SJCRH30 (cell line): Measurements from ENCODE around the gene TMEM258. TPM values are rescaled to one million over a fixed set of nuclear protein-coding genes. Genes with fewer than 3 reads are reported as not detected.

Experiments used
- DNase-seq, 2 experiments: peaks; one replicate each; pipeline ENCODE4 v3.0.0-alpha.2; 2015 to 2020
- H3K27ac ChIP-seq: fragments of 250-450 bp; sonication (Bioruptor Pico); 2 replicates; pipeline ENCODE4 v1.5.1; 2020; ENCODE audit warnings: mild to moderate bottlenecking, moderate library complexity
- H3K27me3 ChIP-seq: fragments of 250-450 bp; sonication (Bioruptor Pico); 2 replicates; pipeline ENCODE4 v1.5.1; 2020; ENCODE audit warnings: mild to moderate bottlenecking, moderate library complexity
- H3K36me3 ChIP-seq: fragments of 250-450 bp; sonication (Bioruptor Pico); 2 replicates; pipeline ENCODE4 v1.5.1; 2020; ENCODE audit warnings: mild to moderate bottlenecking, moderate library complexity
- H3K4me1 ChIP-seq: fragments of 250-450 bp; sonication (Bioruptor Pico); 2 replicates; pipeline ENCODE4 v1.5.1; 2020; ENCODE audit warnings: mild to moderate bottlenecking, moderate library complexity
- H3K4me3 ChIP-seq: fragments of 250-450 bp; sonication (Bioruptor Pico); 2 replicates; pipeline ENCODE4 v1.5.1; 2020; ENCODE audit warnings: mild to moderate bottlenecking, moderate library complexity
- H3K9me3 ChIP-seq: fragments of 250-450 bp; sonication (Bioruptor Pico); replicated peaks from 2 replicates; pipeline ENCODE4 v1.5.1; 2020; ENCODE audit warnings: mild to moderate bottlenecking, moderate library complexity
- total RNA-seq: library from RNA; depleted of rRNA; stranded (reverse); fragments of >200 nt; shearing (Covaris generic); gene quantifications from 2 replicates; pipeline ENCODE4 v1.2.3, GENCODE V29; 2014

Gene TMEM258
- total RNA-seq, 1 experiment from 2014 or later: 95.5 TPM

GRCh38 chr11:61794579-61794978 lies 2.2 kb upstream of the TMEM258 start:
- H3K27ac ChIP-seq: no peak overlapping the region
- no peak for DNase-seq
- H3K4me3 ChIP-seq: no peak overlapping the region
- 0 out of 2 replicates have a peak, but pooled peaks cover 3% of the 10 kb centered on the region for H3K4me1 ChIP-seq
- no peaks in the 10 kb centered on the region for H3K9me3 ChIP-seq
- H3K36me3 ChIP-seq: peaks cover 38% of the 10 kb centered on the region
- H3K27me3 ChIP-seq: no peaks in the 10 kb centered on the region

GRCh38 chr11:61793829-61794204 lies 1.4 kb upstream of the TMEM258 start:
- Histone ChIP-seq H3K27ac (peak overlapping the region; percentile 99), H3K27me3 (no peaks in the 10 kb centered on the region), H3K9me3 (no peaks in the 10 kb centered on the region), H3K4me1 (0 out of 2 replicates have a peak, but pooled peaks cover 3% of the 10 kb centered on the region), H3K4me3 (peak overlapping the region; percentile 91), H3K36me3 (peaks cover 32% of the 10 kb centered on the region)
- DNase-seq: no peak

DNA sequence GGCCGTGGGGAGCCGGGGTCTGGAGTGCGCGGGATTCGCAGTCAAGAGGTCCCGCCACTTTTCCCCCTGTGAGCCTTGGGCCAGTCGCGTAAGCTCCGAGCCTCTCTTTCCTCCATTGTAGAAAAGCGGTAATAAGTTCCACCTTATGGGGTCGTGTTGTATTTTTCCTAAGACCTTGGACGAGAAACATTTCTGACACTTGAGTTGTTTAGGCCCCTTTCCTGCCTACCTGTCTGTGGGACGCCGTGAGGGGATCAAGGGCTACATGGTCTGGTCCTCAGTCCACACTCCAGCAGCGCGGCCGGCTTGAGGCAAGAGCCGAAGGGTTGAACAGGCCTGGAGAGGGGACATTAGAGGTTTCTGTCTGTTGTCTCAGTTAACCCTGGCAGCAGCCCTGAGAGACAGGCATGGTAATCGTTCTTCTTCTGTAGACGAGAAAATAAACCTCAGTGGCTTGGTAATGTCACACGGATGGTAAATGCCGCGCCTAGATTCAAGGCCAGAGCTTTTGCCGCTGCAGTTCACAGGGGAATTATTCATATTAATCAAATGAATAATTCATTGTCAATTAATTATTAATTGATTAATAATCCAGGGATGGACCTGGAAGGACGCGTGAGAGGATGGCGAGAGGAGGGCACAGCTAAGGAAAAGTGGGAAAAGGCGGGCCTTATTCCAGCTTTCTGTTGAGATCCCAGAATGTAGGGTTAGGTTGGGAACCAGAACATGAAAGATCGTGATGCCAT lies 857 bp upstream of the TMEM258 start:
- no peaks in the 10 kb centered on the region for H3K9me3 ChIP-seq
- no peaks in the 10 kb centered on the region for H3K27me3 ChIP-seq
- DNase-seq: no peak
- peak overlapping the region; percentile 91 for H3K4me3 ChIP-seq
- H3K36me3 ChIP-seq: peaks cover 29% of the 10 kb centered on the region
- 0 out of 2 replicates have a peak, but pooled peaks cover 3% of the 10 kb centered on the region for H3K4me1 ChIP-seq
- peak overlapping the region; percentile 99 for H3K27ac ChIP-seq

- 0 out of 2 replicates have a peak, but pooled peaks cover 3% of the 10 kb centered on the region for H3K4me1 ChIP-seq
- peaks cover 16% of the 10 kb centered on the region for H3K36me3 ChIP-seq
- H3K27me3 ChIP-seq: no peaks in the 10 kb centered on the region
- peak overlapping the region; percentile 99 for H3K27ac ChIP-seq
- no peaks in the 10 kb centered on the region for H3K9me3 ChIP-seq
- peak; percentile 79 to 86 for DNase-seq
- peak overlapping the region; percentile 91 for H3K4me3 ChIP-seq
Observed at GRCh38 chr11:61791737-61792309, 576 bp downstream of the TMEM258 start.

DNA sequence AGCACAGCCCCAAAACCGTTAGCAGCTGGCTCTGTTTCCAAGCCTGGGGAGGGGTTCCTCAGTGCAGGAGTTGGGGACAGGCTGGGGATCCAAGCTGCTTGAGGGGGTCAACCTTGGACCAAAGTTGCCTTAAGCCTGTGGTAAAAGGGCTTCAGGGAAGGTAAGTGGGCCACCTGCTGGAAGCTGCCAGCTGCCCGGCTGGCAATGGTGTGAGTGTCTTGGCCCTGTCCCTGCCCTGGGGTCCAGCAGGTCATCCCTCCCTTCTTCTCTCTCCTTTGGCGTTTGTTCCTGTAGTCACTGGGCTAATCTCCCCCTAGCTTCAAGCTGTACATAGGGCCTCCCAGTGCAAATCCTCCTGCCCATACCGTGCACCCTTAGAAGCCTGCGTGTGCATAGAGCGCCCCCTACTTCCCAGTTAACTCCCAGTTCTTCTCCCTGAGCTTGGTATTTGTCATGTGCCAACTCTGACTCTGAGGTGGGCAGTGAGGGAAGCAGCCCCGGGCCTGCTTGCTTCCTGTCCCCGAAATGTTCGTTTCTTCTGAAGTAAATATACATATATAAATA lies 4.4 kb downstream of the TMEM258 start:
- no peaks in the 10 kb centered on the region; the same call in 1 of the 2 replicates for H3K36me3 ChIP-seq
- no peak overlapping the region for H3K27ac ChIP-seq
- H3K4me3 ChIP-seq: no peak overlapping the region
- H3K9me3 ChIP-seq: no peaks in the 10 kb centered on the region
- H3K4me1 ChIP-seq: peaks cover 17% of the 10 kb centered on the region
- DNase-seq: peak; percentile 34 to 57
- H3K27me3 ChIP-seq: no peaks in the 10 kb centered on the region

DNA sequence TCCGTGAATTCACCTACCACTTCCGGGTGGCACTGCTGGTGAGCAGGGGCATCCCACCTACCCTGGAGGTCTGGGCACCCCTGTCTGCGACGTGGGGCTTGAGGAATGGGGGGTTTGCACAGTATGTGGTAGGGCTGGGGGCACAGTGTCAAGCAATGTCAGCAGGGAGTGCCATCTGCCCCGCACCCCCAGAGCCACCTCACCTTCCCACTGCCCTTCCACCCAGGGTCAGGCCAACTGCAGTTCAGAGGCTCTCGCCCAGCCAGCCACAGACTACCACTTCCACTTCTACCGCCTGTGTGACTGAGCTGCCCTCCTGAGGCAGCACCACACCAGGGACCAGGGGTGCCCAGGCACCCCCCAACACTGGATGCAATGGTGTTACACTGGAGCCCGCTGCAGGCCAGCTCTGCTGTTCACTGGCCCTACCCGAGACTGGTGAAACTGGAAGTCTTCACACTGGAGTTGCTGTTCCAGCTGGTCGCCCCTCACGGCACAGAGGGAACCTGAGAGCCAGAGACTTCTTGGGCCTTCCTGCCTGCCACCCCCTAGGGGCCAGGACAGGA lies 6.5 kb downstream of the TMEM258 start:
- Histone ChIP-seq H3K4me1 (peaks cover 33% of the 10 kb centered on the region), H3K36me3 (no peaks in the 10 kb centered on the region; the same call in 1 of the 2 replicates), H3K4me3 (no peak overlapping the region), H3K9me3 (no peaks in the 10 kb centered on the region), H3K27ac (no peak overlapping the region), H3K27me3 (no peaks in the 10 kb centered on the region)
- DNase-seq: no peak

- H3K4me3 ChIP-seq: no peak overlapping the region
- peaks cover 33% of the 10 kb centered on the region for H3K4me1 ChIP-seq
- no peaks in the 10 kb centered on the region for H3K27me3 ChIP-seq
- H3K9me3 ChIP-seq: no peaks in the 10 kb centered on the region
- H3K27ac ChIP-seq: peak overlapping the region; percentile 82
- H3K36me3 ChIP-seq: no peaks in the 10 kb centered on the region
- peak; percentile 70 to 78 for DNase-seq
Observed at GRCh38 chr11:61784506-61784805, 7.9 kb downstream of the TMEM258 start.

- Histone ChIP-seq H3K9me3 (no peaks in the 10 kb centered on the region), H3K4me3 (no peak overlapping the region), H3K27me3 (no peaks in the 10 kb centered on the region), H3K36me3 (no peaks in the 10 kb centered on the region), H3K4me1 (peaks cover 33% of the 10 kb centered on the region), H3K27ac (peak overlapping the region; percentile 82)
- peak; percentile 48 to 55 for DNase-seq
Observed at GRCh38 chr11:61783717-61784505, 8.5 kb downstream of the TMEM258 start.

DNA sequence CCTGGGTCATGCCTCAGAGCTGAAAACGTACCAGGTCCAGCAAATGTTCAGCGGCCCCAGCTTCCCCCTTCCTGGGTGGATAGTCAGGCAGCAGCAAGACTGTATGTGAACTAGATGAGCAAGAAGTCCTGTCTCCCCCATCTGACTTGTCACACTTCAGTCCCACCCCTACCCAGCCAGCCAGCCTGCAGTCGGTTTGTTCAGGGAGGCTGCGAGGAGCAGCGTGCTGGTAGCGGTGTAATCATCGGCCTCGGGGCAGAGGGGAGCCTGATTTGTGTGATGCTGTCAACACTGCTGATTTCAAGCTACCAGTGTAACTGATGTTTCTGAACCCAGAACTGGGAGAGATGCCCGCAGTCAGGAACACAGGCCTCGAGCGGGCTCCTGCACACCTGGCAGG lies 9.6 kb downstream of the TMEM258 start:
- Histone ChIP-seq H3K9me3 (no peaks in the 10 kb centered on the region), H3K27me3 (no peaks in the 10 kb centered on the region), H3K4me1 (peaks cover 33% of the 10 kb centered on the region), H3K36me3 (no peaks in the 10 kb centered on the region), H3K27ac (no peak overlapping the region), H3K4me3 (no peak overlapping the region)
- DNase-seq: no peak

- no peaks in the 10 kb centered on the region for H3K36me3 ChIP-seq
- DNase-seq: peak in 1 of 2 experiments; percentile 34
Observed at GRCh38 chr11:61782299-61782698, 10.1 kb downstream of the TMEM258 start.

DNA sequence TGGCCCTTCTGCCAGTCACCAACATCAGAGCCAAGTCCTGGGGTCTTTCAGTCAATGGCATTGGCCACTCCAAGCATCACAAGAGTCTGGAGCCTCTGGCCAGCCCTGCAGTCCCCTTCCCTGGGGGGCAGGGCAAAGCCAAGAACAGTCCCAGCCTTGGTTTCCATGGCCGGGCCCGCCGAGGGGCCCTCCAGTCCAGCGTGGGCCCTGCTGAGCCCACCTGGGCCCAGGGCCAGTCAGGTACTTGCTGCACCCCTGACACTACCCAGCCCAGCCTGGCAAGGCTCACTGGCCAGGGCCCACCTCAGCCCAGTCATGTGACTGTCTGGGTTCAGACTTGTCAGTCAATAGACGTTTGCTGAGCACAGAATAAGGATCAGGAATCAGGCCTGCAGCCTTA lies 10.8 kb downstream of the TMEM258 start:
- Histone ChIP-seq H3K9me3 (no peaks in the 10 kb centered on the region), H3K36me3 (no peaks in the 10 kb centered on the region), H3K4me3 (no peak overlapping the region), H3K27ac (no peak overlapping the region), H3K4me1 (peaks cover 33% of the 10 kb centered on the region), H3K27me3 (no peaks in the 10 kb centered on the region)
- no peak for DNase-seq

More at GRCh38 chr11:61782299-61782698, 10.1 kb downstream of the TMEM258 start:
- no peak overlapping the region for H3K4me3 ChIP-seq
- no peak overlapping the region for H3K27ac ChIP-seq
- H3K27me3 ChIP-seq: no peaks in the 10 kb centered on the region
- H3K9me3 ChIP-seq: no peaks in the 10 kb centered on the region
- peaks cover 33% of the 10 kb centered on the region for H3K4me1 ChIP-seq

DNA sequence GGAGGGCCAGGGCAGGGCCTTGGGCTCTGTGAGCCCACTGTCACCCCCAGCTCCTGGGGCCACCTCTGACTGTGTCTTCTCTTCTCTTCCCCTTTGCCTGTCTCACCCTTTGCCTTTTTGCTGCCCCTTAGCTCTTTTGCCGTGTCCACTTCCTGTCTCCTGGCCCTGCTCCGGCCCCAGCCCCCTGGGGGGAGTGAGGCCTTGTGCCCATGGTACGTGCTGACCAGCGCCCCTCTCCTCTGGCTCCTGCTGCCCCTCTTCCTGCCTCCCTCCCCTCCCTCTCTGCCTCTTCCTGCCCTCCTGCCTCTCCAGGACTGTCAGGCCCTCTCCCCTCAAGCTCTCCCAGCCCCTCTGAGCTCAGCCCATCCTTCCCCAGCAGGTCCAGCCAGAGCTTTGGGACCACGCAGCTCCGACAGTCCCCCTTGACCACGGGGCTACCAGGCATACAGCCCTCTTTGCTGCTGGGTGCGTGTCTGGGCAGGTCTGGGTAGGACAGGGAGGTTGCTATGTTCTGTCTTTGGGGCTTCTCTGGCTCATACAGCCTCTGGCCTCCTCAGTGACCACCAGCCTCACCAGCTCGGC lies 11.7 kb downstream of the TMEM258 start:
- no peaks in the 10 kb centered on the region for H3K36me3 ChIP-seq
- no peaks in the 10 kb centered on the region for H3K27me3 ChIP-seq
- H3K4me3 ChIP-seq: no peak overlapping the region
- H3K9me3 ChIP-seq: no peaks in the 10 kb centered on the region
- no peak overlapping the region for H3K27ac ChIP-seq
- DNase-seq: no peak
- H3K4me1 ChIP-seq: peaks cover 33% of the 10 kb centered on the region

GRCh38 chr11:61779666-61780525 lies 12.5 kb downstream of the TMEM258 start:
- no peak for DNase-seq
- Histone ChIP-seq H3K9me3 (no peaks in the 10 kb centered on the region), H3K27ac (no peak overlapping the region), H3K27me3 (no peaks in the 10 kb centered on the region), H3K4me1 (peaks cover 31% of the 10 kb centered on the region), H3K36me3 (no peaks in the 10 kb centered on the region), H3K4me3 (no peak overlapping the region)
